H1 (cell line): ENCODE results near the gene KLHDC4. TPM values are rescaled to one million over a fixed set of nuclear protein-coding genes. Genes with fewer than 3 reads are reported as not detected.

Experiments used
- ASH2L ChIP-seq: fragments of 200-600, 300-600 bp; sonication (generic); IDR thresholded peaks from one replicate; pipeline ENCODE4 v1.7.1; 2017; ENCODE audit warnings: low read length
- EZH2 ChIP-seq: fragments of 200-600 bp; sonication (generic); IDR thresholded peaks from 2 replicates; pipeline ENCODE4 v1.7.1; 2012; ENCODE audit warnings: low read depth, mild to moderate bottlenecking, moderate library complexity, low read length, inconsistent platforms; ENCODE audit not compliant: severe bottlenecking
- MAFK ChIP-seq: IDR thresholded peaks from 2 replicates; pipeline ENCODE4 v1.6.1; 2012; ENCODE audit warnings: low read depth, mild to moderate bottlenecking, improper control_type of control experiment, low read length
- NANOG ChIP-seq: IDR thresholded peaks from 2 replicates; pipeline ENCODE4 v1.6.1; 2011; ENCODE audit warnings: low read length, low read depth, mild to moderate bottlenecking, inconsistent platforms; ENCODE audit not compliant: insufficient read depth, poor library complexity, severe bottlenecking
- RNF2 ChIP-seq: fragments of 200-900, 300-1000 bp; sonication (generic); IDR thresholded peaks from 2 replicates; pipeline ENCODE4 v1.7.1; 2016; ENCODE audit warnings: borderline replicate concordance, low read depth, mild to moderate bottlenecking, antibody characterized with exemption, low read length; ENCODE audit not compliant: poor library complexity, severe bottlenecking; ENCODE audit errors: missing control alignments
- SRF ChIP-seq: IDR thresholded peaks from 2 replicates; pipeline ENCODE4 v1.6.1; 2011; ENCODE audit warnings: mild to moderate bottlenecking, low read depth, low read length, moderate library complexity
- polyA plus RNA-seq, 7 experiments: library from polyadenylated mRNA; depleted of rRNA in 3 of 7; stranded (reverse) in 5 of 7; unstranded in 2 of 7; fragments of >200 nt in 5 of 7; fragments of 200-250 nt in 2 of 7; gene quantifications; 1 replicate in 5 of 7; 2 replicates in 1 of 7; 4 replicates in 1 of 7; pipeline versions ENCODE4 v1.2.1 to v1.2.3, GENCODE V29; 2011 to 2013; ENCODE audit warnings: missing spikeins in 2 of 7, mixed read lengths in 2 of 7
- total RNA-seq: library from RNA; stranded (reverse); fragmentation: NEBNext Ultra II Directional; extraction: Animal tissue kit (Norgen Biotek cat#: 25700); gene quantifications from 2 replicates; pipeline ENCODE4 v1.2.1, GENCODE V29; 2021
- TF ChIP-seq, protein P1 (sequence below): fragments of 300-600 bp; sonication (generic); IDR thresholded peaks from 2 replicates; pipeline ENCODE4 v1.7.1; 2012; ENCODE audit warnings: low read length, moderate library complexity, mild to moderate bottlenecking, inconsistent platforms; ENCODE audit not compliant: insufficient replicate concordance
- TF ChIP-seq, protein P2 (sequence below): IDR thresholded peaks from 2 replicates; pipeline ENCODE4 v1.6.1; 2012; ENCODE audit warnings: inconsistent platforms

KLHDC4 gene
- total and polyA plus RNA-seq, 2 of the 8 experiments (the other 6 are each of a cell fraction or from before 2014, with no cell fraction given) = 23.7 to 63.9 TPM

DNA sequence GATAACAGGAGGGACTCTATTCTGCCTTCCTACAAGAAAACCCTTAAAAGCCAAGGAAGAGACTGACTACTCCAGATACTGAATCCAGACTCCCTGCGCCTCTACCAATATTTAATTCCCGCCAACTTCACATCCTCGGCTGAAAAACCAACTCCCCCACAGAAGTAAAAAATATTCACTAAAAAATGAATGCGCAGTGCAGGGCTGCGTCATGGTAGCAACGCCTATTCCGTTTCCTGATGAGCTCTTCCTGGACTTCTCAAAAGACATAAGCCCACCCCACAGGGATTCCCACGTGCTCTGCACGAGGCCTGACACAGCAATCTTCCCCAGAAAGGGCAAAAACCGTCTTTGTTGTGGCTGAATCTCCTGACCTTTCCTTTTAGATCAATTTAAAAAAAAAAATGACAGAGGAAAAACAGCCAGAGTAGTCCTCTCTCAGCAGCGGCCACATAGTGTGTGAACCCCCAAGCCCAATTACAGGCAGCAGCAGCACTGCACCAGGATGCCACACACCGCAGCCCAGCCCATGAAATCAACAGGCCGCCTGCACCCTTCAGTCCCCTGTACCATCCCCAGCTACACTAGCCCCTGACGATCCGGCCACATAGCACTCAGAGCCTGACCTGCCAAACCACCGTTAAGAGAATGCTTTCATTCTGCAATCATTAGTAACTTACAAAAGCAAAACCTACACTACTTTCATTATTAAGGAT lies 23.9 kb downstream of the KLHDC4 start (continued):
- TF ChIP-seq, protein P1, sequence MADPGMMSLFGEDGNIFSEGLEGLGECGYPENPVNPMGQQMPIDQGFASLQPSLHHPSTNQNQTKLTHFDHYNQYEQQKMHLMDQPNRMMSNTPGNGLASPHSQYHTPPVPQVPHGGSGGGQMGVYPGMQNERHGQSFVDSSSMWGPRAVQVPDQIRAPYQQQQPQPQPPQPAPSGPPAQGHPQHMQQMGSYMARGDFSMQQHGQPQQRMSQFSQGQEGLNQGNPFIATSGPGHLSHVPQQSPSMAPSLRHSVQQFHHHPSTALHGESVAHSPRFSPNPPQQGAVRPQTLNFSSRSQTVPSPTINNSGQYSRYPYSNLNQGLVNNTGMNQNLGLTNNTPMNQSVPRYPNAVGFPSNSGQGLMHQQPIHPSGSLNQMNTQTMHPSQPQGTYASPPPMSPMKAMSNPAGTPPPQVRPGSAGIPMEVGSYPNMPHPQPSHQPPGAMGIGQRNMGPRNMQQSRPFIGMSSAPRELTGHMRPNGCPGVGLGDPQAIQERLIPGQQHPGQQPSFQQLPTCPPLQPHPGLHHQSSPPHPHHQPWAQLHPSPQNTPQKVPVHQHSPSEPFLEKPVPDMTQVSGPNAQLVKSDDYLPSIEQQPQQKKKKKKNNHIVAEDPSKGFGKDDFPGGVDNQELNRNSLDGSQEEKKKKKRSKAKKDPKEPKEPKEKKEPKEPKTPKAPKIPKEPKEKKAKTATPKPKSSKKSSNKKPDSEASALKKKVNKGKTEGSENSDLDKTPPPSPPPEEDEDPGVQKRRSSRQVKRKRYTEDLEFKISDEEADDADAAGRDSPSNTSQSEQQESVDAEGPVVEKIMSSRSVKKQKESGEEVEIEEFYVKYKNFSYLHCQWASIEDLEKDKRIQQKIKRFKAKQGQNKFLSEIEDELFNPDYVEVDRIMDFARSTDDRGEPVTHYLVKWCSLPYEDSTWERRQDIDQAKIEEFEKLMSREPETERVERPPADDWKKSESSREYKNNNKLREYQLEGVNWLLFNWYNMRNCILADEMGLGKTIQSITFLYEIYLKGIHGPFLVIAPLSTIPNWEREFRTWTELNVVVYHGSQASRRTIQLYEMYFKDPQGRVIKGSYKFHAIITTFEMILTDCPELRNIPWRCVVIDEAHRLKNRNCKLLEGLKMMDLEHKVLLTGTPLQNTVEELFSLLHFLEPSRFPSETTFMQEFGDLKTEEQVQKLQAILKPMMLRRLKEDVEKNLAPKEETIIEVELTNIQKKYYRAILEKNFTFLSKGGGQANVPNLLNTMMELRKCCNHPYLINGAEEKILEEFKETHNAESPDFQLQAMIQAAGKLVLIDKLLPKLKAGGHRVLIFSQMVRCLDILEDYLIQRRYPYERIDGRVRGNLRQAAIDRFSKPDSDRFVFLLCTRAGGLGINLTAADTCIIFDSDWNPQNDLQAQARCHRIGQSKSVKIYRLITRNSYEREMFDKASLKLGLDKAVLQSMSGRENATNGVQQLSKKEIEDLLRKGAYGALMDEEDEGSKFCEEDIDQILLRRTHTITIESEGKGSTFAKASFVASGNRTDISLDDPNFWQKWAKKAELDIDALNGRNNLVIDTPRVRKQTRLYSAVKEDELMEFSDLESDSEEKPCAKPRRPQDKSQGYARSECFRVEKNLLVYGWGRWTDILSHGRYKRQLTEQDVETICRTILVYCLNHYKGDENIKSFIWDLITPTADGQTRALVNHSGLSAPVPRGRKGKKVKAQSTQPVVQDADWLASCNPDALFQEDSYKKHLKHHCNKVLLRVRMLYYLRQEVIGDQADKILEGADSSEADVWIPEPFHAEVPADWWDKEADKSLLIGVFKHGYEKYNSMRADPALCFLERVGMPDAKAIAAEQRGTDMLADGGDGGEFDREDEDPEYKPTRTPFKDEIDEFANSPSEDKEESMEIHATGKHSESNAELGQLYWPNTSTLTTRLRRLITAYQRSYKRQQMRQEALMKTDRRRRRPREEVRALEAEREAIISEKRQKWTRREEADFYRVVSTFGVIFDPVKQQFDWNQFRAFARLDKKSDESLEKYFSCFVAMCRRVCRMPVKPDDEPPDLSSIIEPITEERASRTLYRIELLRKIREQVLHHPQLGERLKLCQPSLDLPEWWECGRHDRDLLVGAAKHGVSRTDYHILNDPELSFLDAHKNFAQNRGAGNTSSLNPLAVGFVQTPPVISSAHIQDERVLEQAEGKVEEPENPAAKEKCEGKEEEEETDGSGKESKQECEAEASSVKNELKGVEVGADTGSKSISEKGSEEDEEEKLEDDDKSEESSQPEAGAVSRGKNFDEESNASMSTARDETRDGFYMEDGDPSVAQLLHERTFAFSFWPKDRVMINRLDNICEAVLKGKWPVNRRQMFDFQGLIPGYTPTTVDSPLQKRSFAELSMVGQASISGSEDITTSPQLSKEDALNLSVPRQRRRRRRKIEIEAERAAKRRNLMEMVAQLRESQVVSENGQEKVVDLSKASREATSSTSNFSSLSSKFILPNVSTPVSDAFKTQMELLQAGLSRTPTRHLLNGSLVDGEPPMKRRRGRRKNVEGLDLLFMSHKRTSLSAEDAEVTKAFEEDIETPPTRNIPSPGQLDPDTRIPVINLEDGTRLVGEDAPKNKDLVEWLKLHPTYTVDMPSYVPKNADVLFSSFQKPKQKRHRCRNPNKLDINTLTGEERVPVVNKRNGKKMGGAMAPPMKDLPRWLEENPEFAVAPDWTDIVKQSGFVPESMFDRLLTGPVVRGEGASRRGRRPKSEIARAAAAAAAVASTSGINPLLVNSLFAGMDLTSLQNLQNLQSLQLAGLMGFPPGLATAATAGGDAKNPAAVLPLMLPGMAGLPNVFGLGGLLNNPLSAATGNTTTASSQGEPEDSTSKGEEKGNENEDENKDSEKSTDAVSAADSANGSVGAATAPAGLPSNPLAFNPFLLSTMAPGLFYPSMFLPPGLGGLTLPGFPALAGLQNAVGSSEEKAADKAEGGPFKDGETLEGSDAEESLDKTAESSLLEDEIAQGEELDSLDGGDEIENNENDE = no peak
- no peak for TF ChIP-seq EZH2
- no peak for TF ChIP-seq SRF
- TF ChIP-seq NANOG = no peak
- TF ChIP-seq, protein P2, sequence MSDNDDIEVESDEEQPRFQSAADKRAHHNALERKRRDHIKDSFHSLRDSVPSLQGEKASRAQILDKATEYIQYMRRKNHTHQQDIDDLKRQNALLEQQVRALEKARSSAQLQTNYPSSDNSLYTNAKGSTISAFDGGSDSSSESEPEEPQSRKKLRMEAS = no peak
- no peak for TF ChIP-seq ASH2L
- no peak for TF ChIP-seq MAFK
- TF ChIP-seq RNF2 = no peak
